PFSK-1 (cell line): ENCODE data around the gene ZIC5.

ENCODE experiments used
- POLR2AphosphoS5 ChIP-seq: IDR thresholded peaks from 2 replicates; pipeline ENCODE4 v1.6.1; 2012; ENCODE audit warnings: low read depth, mild to moderate bottlenecking, control low read depth, low read length, moderate library complexity
- SIN3A ChIP-seq: IDR thresholded peaks from 2 replicates; pipeline ENCODE4 v1.6.1; 2012; ENCODE audit warnings: mild to moderate bottlenecking, low read length, moderate library complexity, borderline replicate concordance; ENCODE audit not compliant: insufficient read depth
- TAF1 ChIP-seq: IDR thresholded peaks from 2 replicates; pipeline ENCODE4 v1.6.1; 2012; ENCODE audit warnings: low read length, control low read depth, borderline replicate concordance; ENCODE audit not compliant: insufficient read depth
- TF ChIP-seq, protein P1 (sequence below), 2 experiments: IDR thresholded peaks; 2 replicates each; pipeline versions ENCODE4 v1.6.1 to v1.8.0; 2011 to 2012; ENCODE audit warnings: low read depth in 2 of 2, low read length in 2 of 2, control low read depth in 1 of 2, inconsistent platforms in 1 of 2, mild to moderate bottlenecking in 1 of 2, moderate library complexity in 1 of 2; ENCODE audit not compliant: insufficient read depth in 1 of 2

DNA sequence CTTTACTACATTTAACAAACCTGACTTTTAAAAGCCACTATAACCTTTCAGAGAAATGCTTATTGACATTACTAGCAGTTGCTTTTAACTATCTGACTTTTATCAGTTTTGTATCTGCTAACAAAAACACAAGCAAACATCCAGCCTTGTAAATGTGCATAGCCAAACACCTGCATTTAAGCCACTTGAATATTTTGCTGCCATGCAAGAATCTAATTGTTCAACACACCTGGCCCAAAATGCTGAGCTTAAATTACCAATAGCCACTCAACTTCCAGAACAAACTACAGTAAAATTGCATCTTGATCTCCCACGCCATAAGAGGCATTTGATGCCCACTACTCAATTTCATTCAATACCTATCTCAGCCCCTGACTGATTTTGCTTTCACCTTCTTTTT, 9.3 kb downstream of the ZIC5 start:
- no peak for TF ChIP-seq TAF1
- TF ChIP-seq, protein P1, sequence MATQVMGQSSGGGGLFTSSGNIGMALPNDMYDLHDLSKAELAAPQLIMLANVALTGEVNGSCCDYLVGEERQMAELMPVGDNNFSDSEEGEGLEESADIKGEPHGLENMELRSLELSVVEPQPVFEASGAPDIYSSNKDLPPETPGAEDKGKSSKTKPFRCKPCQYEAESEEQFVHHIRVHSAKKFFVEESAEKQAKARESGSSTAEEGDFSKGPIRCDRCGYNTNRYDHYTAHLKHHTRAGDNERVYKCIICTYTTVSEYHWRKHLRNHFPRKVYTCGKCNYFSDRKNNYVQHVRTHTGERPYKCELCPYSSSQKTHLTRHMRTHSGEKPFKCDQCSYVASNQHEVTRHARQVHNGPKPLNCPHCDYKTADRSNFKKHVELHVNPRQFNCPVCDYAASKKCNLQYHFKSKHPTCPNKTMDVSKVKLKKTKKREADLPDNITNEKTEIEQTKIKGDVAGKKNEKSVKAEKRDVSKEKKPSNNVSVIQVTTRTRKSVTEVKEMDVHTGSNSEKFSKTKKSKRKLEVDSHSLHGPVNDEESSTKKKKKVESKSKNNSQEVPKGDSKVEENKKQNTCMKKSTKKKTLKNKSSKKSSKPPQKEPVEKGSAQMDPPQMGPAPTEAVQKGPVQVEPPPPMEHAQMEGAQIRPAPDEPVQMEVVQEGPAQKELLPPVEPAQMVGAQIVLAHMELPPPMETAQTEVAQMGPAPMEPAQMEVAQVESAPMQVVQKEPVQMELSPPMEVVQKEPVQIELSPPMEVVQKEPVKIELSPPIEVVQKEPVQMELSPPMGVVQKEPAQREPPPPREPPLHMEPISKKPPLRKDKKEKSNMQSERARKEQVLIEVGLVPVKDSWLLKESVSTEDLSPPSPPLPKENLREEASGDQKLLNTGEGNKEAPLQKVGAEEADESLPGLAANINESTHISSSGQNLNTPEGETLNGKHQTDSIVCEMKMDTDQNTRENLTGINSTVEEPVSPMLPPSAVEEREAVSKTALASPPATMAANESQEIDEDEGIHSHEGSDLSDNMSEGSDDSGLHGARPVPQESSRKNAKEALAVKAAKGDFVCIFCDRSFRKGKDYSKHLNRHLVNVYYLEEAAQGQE (IDR thresholded peaks at IDR 0.05; ENCODE audit: insufficient read depth in 1 of 2, low read depth in 2 of 2, low read length in 2 of 2): no peak
- no peak for TF ChIP-seq SIN3A
- no peak for TF ChIP-seq POLR2AphosphoS5
